Endothelial cell of umbilical vein (primary cell): ENCODE results near the gene ACOT2.

Experiments used
- EZH2 ChIP-seq: IDR thresholded peaks from 2 replicates; pipeline ENCODE4 v1.6.1; 2012; ENCODE audit warnings: borderline replicate concordance, low read depth, mild to moderate bottlenecking, moderate library complexity, low read length, inconsistent platforms; ENCODE audit not compliant: severe bottlenecking
- MAX ChIP-seq: IDR thresholded peaks from 2 replicates; pipeline ENCODE4 v1.6.1; 2011; ENCODE audit not compliant: insufficient read depth, insufficient read length
- POLR2AphosphoS5 ChIP-seq: IDR thresholded peaks from 2 replicates; pipeline ENCODE4 v1.6.1; 2012; ENCODE audit warnings: low read depth, mild to moderate bottlenecking, control low read depth, low read length, moderate library complexity; ENCODE audit not compliant: insufficient read depth
- TF ChIP-seq, protein P1 (sequence below), 2 donors: IDR thresholded peaks; 1 replicate in 1 of 2; 2 replicates in 1 of 2; pipeline ENCODE4 v1.5.1; 2011; ENCODE audit warnings: low read length in 2 of 2, mild to moderate bottlenecking in 2 of 2, moderate library complexity in 2 of 2, control low read depth in 1 of 2, inconsistent platforms in 1 of 2, low read depth in 1 of 2; ENCODE audit not compliant: insufficient read depth in 1 of 2; ENCODE audit errors: extremely low read depth in 1 of 2

DNA sequence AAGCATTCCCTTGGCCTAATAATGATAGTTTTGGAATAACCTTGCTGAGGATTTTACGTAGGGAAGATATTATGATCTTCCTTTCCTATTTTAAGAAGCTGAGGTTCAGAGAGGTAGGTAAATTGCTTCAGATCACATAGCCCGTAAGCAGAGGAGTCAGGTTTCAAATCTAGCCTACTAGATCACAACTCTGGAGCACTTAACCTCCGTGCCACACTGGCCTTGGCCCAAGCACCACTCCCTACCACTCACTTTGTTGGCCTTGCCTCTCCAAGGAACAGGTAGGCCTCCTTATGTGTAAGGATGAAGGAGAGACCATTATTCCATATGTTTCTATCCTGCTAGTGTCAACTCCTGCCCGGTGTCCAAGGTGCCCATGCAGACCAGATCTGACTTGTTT, 44.5 kb upstream of the ACOT2 start:
- TF ChIP-seq, protein P1, sequence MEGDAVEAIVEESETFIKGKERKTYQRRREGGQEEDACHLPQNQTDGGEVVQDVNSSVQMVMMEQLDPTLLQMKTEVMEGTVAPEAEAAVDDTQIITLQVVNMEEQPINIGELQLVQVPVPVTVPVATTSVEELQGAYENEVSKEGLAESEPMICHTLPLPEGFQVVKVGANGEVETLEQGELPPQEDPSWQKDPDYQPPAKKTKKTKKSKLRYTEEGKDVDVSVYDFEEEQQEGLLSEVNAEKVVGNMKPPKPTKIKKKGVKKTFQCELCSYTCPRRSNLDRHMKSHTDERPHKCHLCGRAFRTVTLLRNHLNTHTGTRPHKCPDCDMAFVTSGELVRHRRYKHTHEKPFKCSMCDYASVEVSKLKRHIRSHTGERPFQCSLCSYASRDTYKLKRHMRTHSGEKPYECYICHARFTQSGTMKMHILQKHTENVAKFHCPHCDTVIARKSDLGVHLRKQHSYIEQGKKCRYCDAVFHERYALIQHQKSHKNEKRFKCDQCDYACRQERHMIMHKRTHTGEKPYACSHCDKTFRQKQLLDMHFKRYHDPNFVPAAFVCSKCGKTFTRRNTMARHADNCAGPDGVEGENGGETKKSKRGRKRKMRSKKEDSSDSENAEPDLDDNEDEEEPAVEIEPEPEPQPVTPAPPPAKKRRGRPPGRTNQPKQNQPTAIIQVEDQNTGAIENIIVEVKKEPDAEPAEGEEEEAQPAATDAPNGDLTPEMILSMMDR (IDR thresholded peaks at IDR 0.05; ENCODE audit: extremely low read depth in 1 of 2, insufficient read depth in 1 of 2, low read depth in 1 of 2, low read length in 2 of 2), result no peak
- TF ChIP-seq EZH2 (no peak), POLR2AphosphoS5 (no peak), MAX (no peak)
